Mesendoderm (in vitro differentiated cells): ENCODE measurements around the gene DNAH3.

Experiments
- DNase-seq: peaks from one replicate; pipeline ENCODE4 v3.0.0; 2013
- H2AK5ac ChIP-seq: 2 replicates; pipeline ENCODE4 v1.6.1; 2013; ENCODE audit warnings: low read length, inconsistent platforms
- H2BK120ac ChIP-seq: 2 replicates; pipeline ENCODE4 v1.6.1; 2013; ENCODE audit warnings: low read depth, mild to moderate bottlenecking, low read length, moderate library complexity, mixed read lengths
- H2BK15ac ChIP-seq: replicated peaks from 2 replicates; pipeline ENCODE4 v1.6.1; 2013; ENCODE audit warnings: low read depth, mild to moderate bottlenecking, moderate library complexity
- H2BK5ac ChIP-seq: 2 replicates; pipeline ENCODE4 v1.6.1; 2013; ENCODE audit warnings: low read length, inconsistent platforms
- H3K18ac ChIP-seq: 2 replicates; pipeline ENCODE4 v1.6.1; 2013; ENCODE audit warnings: mild to moderate bottlenecking, low read length, mixed read lengths
- H3K23ac ChIP-seq: one replicate; pipeline ENCODE4 v1.6.1; 2013; ENCODE audit warnings: low read length
- H3K27ac ChIP-seq: 2 replicates; pipeline ENCODE4 v1.5.1; 2013; ENCODE audit warnings: low read depth, mild to moderate bottlenecking, inconsistent platforms, low read length, moderate library complexity
- H3K27me3 ChIP-seq: 2 replicates; pipeline ENCODE4 v1.6.1; 2013; ENCODE audit warnings: low read length, control low read depth, mild to moderate bottlenecking, inconsistent platforms; ENCODE audit not compliant: insufficient read depth, poor library complexity
- H3K36me3 ChIP-seq: 2 replicates; pipeline ENCODE4 v1.6.1; 2013; ENCODE audit warnings: low read length, inconsistent platforms; ENCODE audit not compliant: control insufficient read depth, insufficient read depth
- H3K4ac ChIP-seq: one replicate; pipeline ENCODE4 v1.6.1; 2013; ENCODE audit warnings: low read depth, mild to moderate bottlenecking, low read length, moderate library complexity
- H3K4me1 ChIP-seq: 2 replicates; pipeline ENCODE4 v1.6.1; 2013; ENCODE audit warnings: low read depth, low read length, inconsistent platforms; ENCODE audit not compliant: control insufficient read depth
- H3K4me2 ChIP-seq: 2 replicates; pipeline ENCODE4 v1.6.1; 2013; ENCODE audit warnings: low read length
- H3K4me3 ChIP-seq: 2 replicates; pipeline ENCODE4 v1.5.1; 2013; ENCODE audit warnings: mild to moderate bottlenecking, low read length
- H3K56ac ChIP-seq: one replicate; pipeline ENCODE4 v1.6.1; 2013; ENCODE audit warnings: low read length
- H3K79me1 ChIP-seq: 2 replicates; pipeline ENCODE4 v1.6.1; 2013; ENCODE audit warnings: low read length, inconsistent platforms
- H3K79me2 ChIP-seq: 2 replicates; pipeline ENCODE4 v1.6.1; 2013; ENCODE audit warnings: mild to moderate bottlenecking, low read length; ENCODE audit not compliant: control insufficient read depth, insufficient read depth
- H3K9ac ChIP-seq: 2 replicates; pipeline ENCODE4 v1.6.1; 2013; ENCODE audit warnings: low read length, inconsistent platforms
- H4K5ac ChIP-seq: one replicate; pipeline ENCODE4 v1.6.1; 2013; ENCODE audit warnings: low read length
- H4K8ac ChIP-seq: one replicate; pipeline ENCODE4 v1.6.1; 2013; ENCODE audit warnings: low read depth, mild to moderate bottlenecking, control low read depth, low read length, moderate library complexity
- WGBS: extraction: QIAGEN DNeasy Blood & Tissue Kit; methylation state at CpG from one replicate; pipeline ENCODE4 v1.1.7; 2013; ENCODE audit warnings: low lambda C conversion rate, missing lambda C conversion rate; ENCODE audit not compliant: insufficient coverage; ENCODE audit errors: extremely low coverage; 5-methylcytosine and 5-hydroxymethylcytosine counted together

The DNAH3 gene

GRCh38 chr16:20941636-20941926 lies 209.1 kb downstream of the DNAH3 start:
- no peak overlapping the region for H3K23ac ChIP-seq
- no peak overlapping the region for H2BK15ac ChIP-seq
- whole genome bisulfite sequencing, result no CpG with 5 or more reads among the region's 6 CpGs
- H3K36me3 ChIP-seq, result no peaks in the 10 kb centered on the region
- H3K4ac ChIP-seq, result no peak overlapping the region
- H3K4me3 ChIP-seq, result no peak overlapping the region
- H4K5ac ChIP-seq, result no peak overlapping the region
- H3K56ac ChIP-seq, result no peak overlapping the region
- H3K4me1 ChIP-seq, result peaks cover 2% of the 10 kb centered on the region
- no peak for DNase-seq
- H3K27me3 ChIP-seq, result no peaks in the 10 kb centered on the region
- no peak overlapping the region for H4K8ac ChIP-seq
- no peak overlapping the region for H2BK5ac ChIP-seq
- H3K27ac ChIP-seq, result no peak overlapping the region
- no peak overlapping the region for H2AK5ac ChIP-seq
- H3K79me2 ChIP-seq, result no peaks in the 10 kb centered on the region
- H2BK120ac ChIP-seq, result no peak overlapping the region
- H3K4me2 ChIP-seq, result no peak overlapping the region
- no peak overlapping the region for H3K18ac ChIP-seq
- no peak overlapping the region for H3K9ac ChIP-seq
- H3K79me1 ChIP-seq, result no peaks in the 10 kb centered on the region

DNA sequence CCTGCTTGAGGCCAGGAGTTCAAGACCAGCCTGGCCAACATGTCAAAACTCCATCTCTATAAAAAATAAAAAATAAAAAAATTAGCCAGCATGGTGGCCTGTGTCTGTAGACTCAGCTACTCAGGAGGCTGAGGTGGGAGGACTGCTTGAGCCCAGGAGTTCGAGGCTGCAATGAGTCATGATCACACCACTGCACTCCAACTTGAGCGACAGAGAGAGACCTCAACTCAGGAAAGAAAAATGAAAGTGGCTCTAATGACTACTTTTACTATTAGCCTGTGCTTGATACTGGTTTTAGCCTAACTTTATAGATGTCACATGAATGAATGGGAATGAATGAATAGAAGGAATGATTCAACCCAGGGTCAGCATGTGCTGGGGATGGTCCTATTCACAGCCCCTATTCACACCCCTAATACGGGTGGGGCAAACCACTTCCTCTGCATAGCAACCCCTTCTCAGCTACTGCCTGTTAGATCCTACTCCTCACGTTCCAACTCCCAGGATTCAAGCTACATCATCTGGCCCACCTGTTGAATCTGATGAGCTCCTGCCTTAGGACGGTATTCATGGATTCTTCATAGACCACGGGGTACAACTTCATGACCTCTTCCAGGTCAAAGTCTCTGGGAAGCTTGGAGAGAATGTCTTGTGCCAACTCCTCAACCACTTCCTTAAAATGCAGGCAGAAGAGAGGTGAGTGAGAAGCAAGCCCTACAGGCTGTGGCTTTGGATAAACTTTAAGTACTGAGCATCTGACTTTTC lies 209.6 kb downstream of the DNAH3 start:
- Histone ChIP-seq H2BK5ac (no peak overlapping the region), H3K27me3 (no peaks in the 10 kb centered on the region)

GRCh38 chr16:20939611-20940010 lies 211.0 kb downstream of the DNAH3 start:
- H3K27ac ChIP-seq, result no peak overlapping the region
- H4K5ac ChIP-seq, result no peak overlapping the region
- H3K18ac ChIP-seq, result no peak overlapping the region
- H3K9ac ChIP-seq, result no peak overlapping the region
- no peaks in the 10 kb centered on the region for H3K27me3 ChIP-seq
- H3K36me3 ChIP-seq, result no peaks in the 10 kb centered on the region
- H4K8ac ChIP-seq, result no peak overlapping the region
- no peak overlapping the region for H2BK120ac ChIP-seq
- peaks cover 2% of the 10 kb centered on the region for H3K4me1 ChIP-seq
- H3K4me3 ChIP-seq, result no peak overlapping the region
- H3K79me1 ChIP-seq, result no peaks in the 10 kb centered on the region
- H2AK5ac ChIP-seq, result no peak overlapping the region
- H3K23ac ChIP-seq, result no peak overlapping the region
- DNase-seq, result no peak
- H2BK5ac ChIP-seq, result no peak overlapping the region
- H3K79me2 ChIP-seq, result no peaks in the 10 kb centered on the region
- no peak overlapping the region for H3K56ac ChIP-seq
- H2BK15ac ChIP-seq, result no peak overlapping the region
- H3K4ac ChIP-seq, result no peak overlapping the region
- no peak overlapping the region for H3K4me2 ChIP-seq

More for the DNA sequence above, 209.6 kb downstream of the DNAH3 start:
- H3K4ac ChIP-seq, result no peak overlapping the region
- no peak overlapping the region for H3K9ac ChIP-seq
- peaks cover 2% of the 10 kb centered on the region for H3K4me1 ChIP-seq
- no CpG with 5 or more reads among the region's 6 CpGs for WGBS
- H2AK5ac ChIP-seq, result no peak overlapping the region
- H3K18ac ChIP-seq, result no peak overlapping the region
- H4K5ac ChIP-seq, result no peak overlapping the region
- no peak for DNase-seq
- no peaks in the 10 kb centered on the region for H3K79me1 ChIP-seq
- no peak overlapping the region for H4K8ac ChIP-seq
- no peak overlapping the region for H2BK15ac ChIP-seq
- H3K36me3 ChIP-seq, result no peaks in the 10 kb centered on the region
- H2BK120ac ChIP-seq, result no peak overlapping the region
- no peak overlapping the region for H3K4me3 ChIP-seq
- H3K56ac ChIP-seq, result no peak overlapping the region
- H3K4me2 ChIP-seq, result no peak overlapping the region
- no peaks in the 10 kb centered on the region for H3K79me2 ChIP-seq
- H3K23ac ChIP-seq, result no peak overlapping the region
- H3K27ac ChIP-seq, result no peak overlapping the region

GRCh38 chr16:20938426-20938825 lies 212.2 kb downstream of the DNAH3 start:
- peaks cover 2% of the 10 kb centered on the region for H3K4me1 ChIP-seq
- no peaks in the 10 kb centered on the region for H3K36me3 ChIP-seq
- no peak overlapping the region for H3K4ac ChIP-seq
- no peak overlapping the region for H3K4me2 ChIP-seq
- no peak overlapping the region for H2BK15ac ChIP-seq
- H3K79me1 ChIP-seq, result no peaks in the 10 kb centered on the region
- H2AK5ac ChIP-seq, result no peak overlapping the region
- H3K23ac ChIP-seq, result no peak overlapping the region
- H2BK5ac ChIP-seq, result no peak overlapping the region
- WGBS, result no CpG with 5 or more reads among the region's 2 CpGs
- H2BK120ac ChIP-seq, result no peak overlapping the region
- no peak overlapping the region for H4K5ac ChIP-seq
- no peak overlapping the region for H3K27ac ChIP-seq
- H3K9ac ChIP-seq, result no peak overlapping the region
- no peak overlapping the region for H3K56ac ChIP-seq
- H3K79me2 ChIP-seq, result no peaks in the 10 kb centered on the region
- no peak overlapping the region for H4K8ac ChIP-seq
- DNase-seq, result no peak
- no peak overlapping the region for H3K18ac ChIP-seq
- H3K27me3 ChIP-seq, result no peaks in the 10 kb centered on the region
- H3K4me3 ChIP-seq, result no peak overlapping the region

DNA sequence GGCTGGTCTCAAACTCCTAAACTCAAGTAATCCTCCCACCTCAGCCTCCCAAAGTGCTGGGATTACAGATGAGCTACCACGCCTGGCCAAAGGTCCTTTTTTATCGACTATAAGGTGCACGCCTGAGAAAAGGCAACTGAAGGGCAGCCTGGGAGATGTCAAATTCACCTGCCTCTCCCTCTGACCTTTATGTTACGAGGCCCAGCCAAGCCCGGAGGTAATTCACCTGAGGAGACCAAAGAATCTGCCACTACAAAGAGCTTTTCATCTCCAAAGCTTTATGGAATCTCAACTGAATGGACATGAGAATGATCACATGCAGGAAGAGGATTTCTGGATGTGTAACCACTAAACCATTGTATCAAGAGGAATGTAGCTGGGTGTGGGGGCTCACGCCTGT lies 212.9 kb downstream of the DNAH3 start:
- no peak for DNase-seq
- no CpG with 5 or more reads among the region's 6 CpGs for WGBS
- no peaks in the 10 kb centered on the region for H3K27me3 ChIP-seq

GRCh38 chr16:20933589-20933988 lies 217.1 kb downstream of the DNAH3 start:
- Histone ChIP-seq H4K8ac (no peak overlapping the region), H3K79me1 (no peaks in the 10 kb centered on the region), H3K79me2 (no peaks in the 10 kb centered on the region), H2BK120ac (no peak overlapping the region), H3K4me1 (no peaks in the 10 kb centered on the region), H3K23ac (no peak overlapping the region), H3K9ac (no peak overlapping the region), H2BK5ac (no peak overlapping the region), H3K56ac (no peak overlapping the region), H3K4me3 (no peak overlapping the region), H2AK5ac (no peak overlapping the region), H3K4me2 (no peak overlapping the region), H2BK15ac (no peak overlapping the region), H3K27me3 (no peaks in the 10 kb centered on the region), H3K36me3 (no peaks in the 10 kb centered on the region), H3K18ac (no peak overlapping the region), H3K4ac (no peak overlapping the region), H3K27ac (no peak overlapping the region), H4K5ac (no peak overlapping the region)
- no peak for DNase-seq

More for the DNA sequence above, 212.9 kb downstream of the DNAH3 start:
- no peak overlapping the region for H2AK5ac ChIP-seq
- H4K5ac ChIP-seq, result no peak overlapping the region
- H3K79me2 ChIP-seq, result no peaks in the 10 kb centered on the region
- no peak overlapping the region for H3K18ac ChIP-seq
- no peak overlapping the region for H2BK15ac ChIP-seq
- H3K27ac ChIP-seq, result no peak overlapping the region
- H3K79me1 ChIP-seq, result no peaks in the 10 kb centered on the region
- H3K4ac ChIP-seq, result no peak overlapping the region
- no peak overlapping the region for H3K56ac ChIP-seq
- no peak overlapping the region for H3K9ac ChIP-seq
- H4K8ac ChIP-seq, result no peak overlapping the region
- no peak overlapping the region for H3K4me2 ChIP-seq
- no peak overlapping the region for H3K4me3 ChIP-seq
- no peak overlapping the region for H2BK5ac ChIP-seq
- H3K36me3 ChIP-seq, result no peaks in the 10 kb centered on the region
- H2BK120ac ChIP-seq, result no peak overlapping the region
- no peak overlapping the region for H3K23ac ChIP-seq
- H3K4me1 ChIP-seq, result peaks cover 2% of the 10 kb centered on the region
